ENCODE measurements around the gene DLGAP4.

GRCh38 chr20:36481380-36482043 lies 175.4 kb downstream of the DLGAP4 start:
- TF ChIP-seq EZH2phosphoT487 (IDR thresholded peaks at IDR 0.05; ENCODE audit: insufficient read depth, low read depth), result no peak
- no peak for TF ChIP-seq EZH2 (IDR thresholded peaks at IDR 0.05; ENCODE audit: insufficient read depth, poor library complexity, severe bottlenecking)
